ENCODE data around the gene SF3B2.
A peak's percentile ranks its signal among the peaks of the same experiment; 100 is the strongest.

SF3B2 gene

GRCh38 chr11:66037327-66037726, 14.8 kb upstream of the SF3B2 start:
- H3K4me1 ChIP-seq (ENCODE audit: control insufficient read depth, insufficient read depth, low read length) = no peaks in the 10 kb centered on the region
- no peak for DNase-seq (ENCODE audit: low read depth, low spot score)
- H3K27me3 ChIP-seq (ENCODE audit: control insufficient read depth, insufficient read depth, low read length) = no peaks in the 10 kb centered on the region; the same call in 1 of the 2 replicates
- no peak overlapping the region for H3K4me3 ChIP-seq (ENCODE audit: low read length)
- no peak overlapping the region for H3K27ac ChIP-seq (ENCODE audit: low read length)
- no CpG with 5 or more reads among the region's 3 CpGs for WGBS (ENCODE audit: insufficient coverage, insufficient read length)
- no peaks in the 10 kb centered on the region for H3K9me3 ChIP-seq (ENCODE audit: control insufficient read depth, insufficient read depth, low read length)
- H3K36me3 ChIP-seq (ENCODE audit: control insufficient read depth, insufficient read depth, low read length) = no peaks in the 10 kb centered on the region; the same call in 1 of the 2 replicates

- DNase-seq (ENCODE audit: low read depth, low spot score) = no peak
- H3K27me3 ChIP-seq (ENCODE audit: control insufficient read depth, insufficient read depth, low read length) = no peaks in the 10 kb centered on the region; the same call in 1 of the 2 replicates
- H3K27ac ChIP-seq (ENCODE audit: low read length) = no peak overlapping the region
- no peaks in the 10 kb centered on the region; the same call in 1 of the 2 replicates for H3K4me1 ChIP-seq (ENCODE audit: control insufficient read depth, insufficient read depth, low read length)
- H3K36me3 ChIP-seq (ENCODE audit: control insufficient read depth, insufficient read depth, low read length) = peaks cover 8% of the 10 kb centered on the region; the same call in 1 of the 2 replicates
- H3K9me3 ChIP-seq (ENCODE audit: control insufficient read depth, insufficient read depth, low read length) = no peaks in the 10 kb centered on the region
- WGBS (ENCODE audit: insufficient coverage, insufficient read length) = no CpG with 5 or more reads among the region's 3 CpGs
- no peak overlapping the region for H3K4me3 ChIP-seq (ENCODE audit: low read length)
These were observed 12.4 kb upstream of the SF3B2 start for GRCh38 chr11:66039765-66040164.

- Histone ChIP-seq H3K27me3 (ENCODE audit: control insufficient read depth, insufficient read depth, low read length) (no peaks in the 10 kb centered on the region), H3K4me3 (ENCODE audit: low read length) (no peak overlapping the region), H3K9me3 (ENCODE audit: control insufficient read depth, insufficient read depth, low read length) (no peaks in the 10 kb centered on the region), H3K27ac (ENCODE audit: low read length) (no peak overlapping the region), H3K36me3 (ENCODE audit: control insufficient read depth, insufficient read depth, low read length) (peaks cover 8% of the 10 kb centered on the region; the same call in 1 of the 2 replicates), H3K4me1 (ENCODE audit: control insufficient read depth, insufficient read depth, low read length) (peaks cover 4% of the 10 kb centered on the region)
- no CpG with 5 or more reads among the region's 81 CpGs for WGBS (ENCODE audit: insufficient coverage, insufficient read length)
- no peak for DNase-seq (ENCODE audit: low read depth, low spot score)
These were observed 9.8 kb upstream of the SF3B2 start for GRCh38 chr11:66042227-66042995.

GRCh38 chr11:66042996-66043906, 8.9 kb upstream of the SF3B2 start:
- Histone ChIP-seq H3K27me3 (ENCODE audit: control insufficient read depth, insufficient read depth, low read length) (no peaks in the 10 kb centered on the region), H3K4me3 (ENCODE audit: low read length) (no peak overlapping the region), H3K4me1 (ENCODE audit: control insufficient read depth, insufficient read depth, low read length) (peaks cover 4% of the 10 kb centered on the region), H3K9me3 (ENCODE audit: control insufficient read depth, insufficient read depth, low read length) (no peaks in the 10 kb centered on the region), H3K27ac (ENCODE audit: low read length) (no peak overlapping the region), H3K36me3 (ENCODE audit: control insufficient read depth, insufficient read depth, low read length) (peaks cover 8% of the 10 kb centered on the region; the same call in 1 of the 2 replicates)
- no CpG with 5 or more reads among the region's 88 CpGs for WGBS (ENCODE audit: insufficient coverage, insufficient read length)
- no peak for DNase-seq (ENCODE audit: low read depth, low spot score)

- peaks cover 7% of the 10 kb centered on the region for H3K4me1 ChIP-seq (ENCODE audit: control insufficient read depth, insufficient read depth, low read length)
- no peaks in the 10 kb centered on the region for H3K9me3 ChIP-seq (ENCODE audit: control insufficient read depth, insufficient read depth, low read length)
- DNase-seq (ENCODE audit: low read depth, low spot score) = no peak
- H3K36me3 ChIP-seq (ENCODE audit: control insufficient read depth, insufficient read depth, low read length) = peaks cover 8% of the 10 kb centered on the region; the same call in 1 of the 2 replicates
- no peak overlapping the region for H3K27ac ChIP-seq (ENCODE audit: low read length)
- no peaks in the 10 kb centered on the region for H3K27me3 ChIP-seq (ENCODE audit: control insufficient read depth, insufficient read depth, low read length)
- no peak overlapping the region for H3K4me3 ChIP-seq (ENCODE audit: low read length)
- WGBS (ENCODE audit: insufficient coverage, insufficient read length) = no CpG with 5 or more reads among the region's 6 CpGs
These were observed 7.4 kb upstream of the SF3B2 start for GRCh38 chr11:66044757-66045156.

- Histone ChIP-seq H3K27ac (ENCODE audit: low read length) (no peak overlapping the region), H3K4me3 (ENCODE audit: low read length) (no peak overlapping the region)
- WGBS (ENCODE audit: insufficient coverage, insufficient read length) = no CpG with 5 or more reads among the region's 11 CpGs
These were observed 7.0 kb upstream of the SF3B2 start for GRCh38 chr11:66045177-66045639.

GRCh38 chr11:66046901-66047300, 5.3 kb upstream of the SF3B2 start:
- Histone ChIP-seq H3K4me3 (ENCODE audit: low read length) (no peak overlapping the region), H3K4me1 (ENCODE audit: control insufficient read depth, insufficient read depth, low read length) (peaks cover 11% of the 10 kb centered on the region), H3K36me3 (ENCODE audit: control insufficient read depth, insufficient read depth, low read length) (peaks cover 8% of the 10 kb centered on the region; the same call in 1 of the 2 replicates), H3K27ac (ENCODE audit: low read length) (no peak overlapping the region), H3K9me3 (ENCODE audit: control insufficient read depth, insufficient read depth, low read length) (no peaks in the 10 kb centered on the region), H3K27me3 (ENCODE audit: control insufficient read depth, insufficient read depth, low read length) (no peaks in the 10 kb centered on the region)
- no peak for DNase-seq (ENCODE audit: low read depth, low spot score)
- no CpG with 5 or more reads among the region's 3 CpGs for WGBS (ENCODE audit: insufficient coverage, insufficient read length)

More at GRCh38 chr11:66045177-66045639, 7.0 kb upstream of the SF3B2 start:
- Histone ChIP-seq H3K36me3 (ENCODE audit: control insufficient read depth, insufficient read depth, low read length) (peaks cover 8% of the 10 kb centered on the region; the same call in 1 of the 2 replicates), H3K9me3 (ENCODE audit: control insufficient read depth, insufficient read depth, low read length) (no peaks in the 10 kb centered on the region), H3K27me3 (ENCODE audit: control insufficient read depth, insufficient read depth, low read length) (no peaks in the 10 kb centered on the region), H3K4me1 (ENCODE audit: control insufficient read depth, insufficient read depth, low read length) (peaks cover 7% of the 10 kb centered on the region)
- no peak for DNase-seq (ENCODE audit: low read depth, low spot score)

- WGBS (ENCODE audit: insufficient coverage, insufficient read length) = no CpG with 5 or more reads among the region's 11 CpGs
- no peak overlapping the region for H3K27ac ChIP-seq (ENCODE audit: low read length)
- H3K36me3 ChIP-seq (ENCODE audit: control insufficient read depth, insufficient read depth, low read length) = peaks cover 8% of the 10 kb centered on the region; the same call in 1 of the 2 replicates
- H3K4me3 ChIP-seq (ENCODE audit: low read length) = no peak overlapping the region
- no peak for DNase-seq (ENCODE audit: low read depth, low spot score)
- H3K4me1 ChIP-seq (ENCODE audit: control insufficient read depth, insufficient read depth, low read length) = peaks cover 11% of the 10 kb centered on the region
- H3K9me3 ChIP-seq (ENCODE audit: control insufficient read depth, insufficient read depth, low read length) = no peaks in the 10 kb centered on the region
- no peaks in the 10 kb centered on the region for H3K27me3 ChIP-seq (ENCODE audit: control insufficient read depth, insufficient read depth, low read length)
These were observed 4.4 kb upstream of the SF3B2 start for GRCh38 chr11:66047541-66048365.

- no CpG with 5 or more reads among the region's 39 CpGs for WGBS (ENCODE audit: insufficient coverage, insufficient read length)
- peaks cover 13% of the 10 kb centered on the region; the same call in 1 of the 2 replicates for H3K4me1 ChIP-seq (ENCODE audit: control insufficient read depth, insufficient read depth, low read length)
- H3K9me3 ChIP-seq (ENCODE audit: control insufficient read depth, insufficient read depth, low read length) = no peaks in the 10 kb centered on the region
- no peak within 1 kb of the TSS for H3K27ac ChIP-seq (ENCODE audit: low read length)
- no peaks in the 10 kb centered on the region for H3K36me3 ChIP-seq (ENCODE audit: control insufficient read depth, insufficient read depth, low read length)
- peak within 1 kb of the TSS; percentile 47 for H3K4me3 ChIP-seq (ENCODE audit: low read length)
- no peak for DNase-seq (ENCODE audit: low read depth, low spot score)
- H3K27me3 ChIP-seq (ENCODE audit: control insufficient read depth, insufficient read depth, low read length) = no peaks in the 10 kb centered on the region
These were observed 3.4 kb upstream of the SF3B2 start, which contains the start of gene GAL3ST3 for GRCh38 chr11:66048547-66049323. GAL3ST3 (minus strand) TSS chr11:66049161; CDS start chr11:66045415, 3,746 bp downstream.
